H1 (cell line): Measurements from ENCODE around the gene GGT5. TPM values are rescaled to one million over a fixed set of nuclear protein-coding genes. Genes with fewer than 3 reads are reported as not detected.

ENCODE experiments used
- CHD7 ChIP-seq: fragments of 300-600 bp; sonication (generic); IDR thresholded peaks from 2 replicates; pipeline ENCODE4 v1.7.1; 2012; ENCODE audit warnings: low read length, moderate library complexity, mild to moderate bottlenecking, inconsistent platforms; ENCODE audit not compliant: insufficient replicate concordance
- EZH2 ChIP-seq: fragments of 200-600 bp; sonication (generic); IDR thresholded peaks from 2 replicates; pipeline ENCODE4 v1.7.1; 2012; ENCODE audit warnings: low read depth, mild to moderate bottlenecking, moderate library complexity, low read length, inconsistent platforms; ENCODE audit not compliant: severe bottlenecking
- POU5F1 ChIP-seq: IDR thresholded peaks from 2 replicates; pipeline ENCODE4 v1.6.1; 2011; ENCODE audit warnings: low read depth, mild to moderate bottlenecking, low read length, moderate library complexity
- RNF2 ChIP-seq: fragments of 200-900, 300-1000 bp; sonication (generic); IDR thresholded peaks from 2 replicates; pipeline ENCODE4 v1.7.1; 2016; ENCODE audit warnings: borderline replicate concordance, low read depth, mild to moderate bottlenecking, antibody characterized with exemption, low read length; ENCODE audit not compliant: poor library complexity, severe bottlenecking; ENCODE audit errors: missing control alignments
- SAP30 ChIP-seq: fragments of 300-600 bp; sonication (generic); IDR thresholded peaks from 2 replicates; pipeline ENCODE4 v1.7.1; 2012; ENCODE audit warnings: low read length, moderate library complexity, mild to moderate bottlenecking, inconsistent platforms; ENCODE audit not compliant: insufficient read depth, insufficient replicate concordance
- SUZ12 ChIP-seq: fragments of 200-600 bp; sonication (generic); IDR thresholded peaks from 2 replicates; pipeline ENCODE4 v1.6.1; 2012; ENCODE audit warnings: mild to moderate bottlenecking, inconsistent platforms, low read length, moderate library complexity, mixed read lengths
- TAF7 ChIP-seq: optimal IDR thresholded peaks from 2 replicates; pipeline ENCODE3; 2011; ENCODE audit warnings: low read depth, mild to moderate bottlenecking, inconsistent platforms, low read length, moderate library complexity, borderline replicate concordance
- polyA plus RNA-seq, 7 experiments: library from polyadenylated mRNA; depleted of rRNA in 3 of 7; stranded (reverse) in 5 of 7; unstranded in 2 of 7; fragments of >200 nt in 5 of 7; fragments of 200-250 nt in 2 of 7; gene quantifications; 1 replicate in 5 of 7; 2 replicates in 1 of 7; 4 replicates in 1 of 7; pipeline versions ENCODE4 v1.2.1 to v1.2.3, GENCODE V29; 2011 to 2013; ENCODE audit warnings: missing spikeins in 2 of 7, mixed read lengths in 2 of 7
- total RNA-seq: library from RNA; stranded (reverse); fragmentation: NEBNext Ultra II Directional; extraction: Animal tissue kit (Norgen Biotek cat#: 25700); gene quantifications from 2 replicates; pipeline ENCODE4 v1.2.1, GENCODE V29; 2021
- TF ChIP-seq, protein P1 (sequence below): IDR thresholded peaks from 2 replicates; pipeline ENCODE4 v1.6.1; 2012; ENCODE audit warnings: inconsistent platforms

The GGT5 gene
- total and polyA plus RNA-seq, 2 of the 8 experiments (the other 6 are each of a cell fraction or from before 2014, with no cell fraction given): 0.05 TPM; not detected in 1

DNA sequence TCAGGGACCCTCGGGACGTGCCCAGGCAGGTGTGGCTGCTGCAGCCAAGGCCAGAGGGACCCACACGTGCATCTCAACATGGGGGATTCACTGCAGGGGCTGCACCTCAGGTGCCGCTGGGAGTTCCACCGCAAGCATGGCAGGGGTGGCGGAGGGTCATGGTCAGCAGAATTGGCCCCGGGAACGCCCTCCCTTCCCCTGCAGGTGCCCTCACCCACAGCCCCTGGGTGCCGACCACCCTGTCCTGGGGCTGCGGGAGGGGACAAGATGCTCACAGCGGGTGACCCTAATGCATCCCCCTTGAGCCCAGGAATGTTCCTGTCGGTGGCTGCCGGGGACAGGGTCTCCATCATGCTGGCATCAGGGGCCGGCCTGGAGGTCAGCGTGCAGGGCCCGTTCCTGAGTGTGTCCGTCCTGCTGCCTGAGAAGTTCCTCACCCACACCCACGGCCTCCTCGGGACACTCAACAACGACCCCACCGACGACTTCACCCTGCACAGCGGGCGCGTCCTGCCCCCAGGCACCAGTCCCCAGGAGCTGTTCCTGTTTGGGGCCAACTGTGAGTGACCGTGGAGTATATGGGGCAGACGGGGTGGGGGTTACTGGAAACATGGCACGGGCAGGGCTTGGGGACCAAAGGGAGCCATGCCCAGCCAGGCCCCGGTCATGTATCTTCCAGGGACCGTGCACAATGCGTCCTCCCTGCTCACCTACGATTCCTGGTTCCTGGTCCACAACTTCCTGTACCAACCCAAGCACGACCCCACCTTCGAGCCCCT, 57.8 kb downstream of the GGT5 start (continued):
- TF ChIP-seq CHD7 (no peak), POU5F1 (no peak), EZH2 (no peak), RNF2 (no peak), TAF7 (no peak), SAP30 (no peak), SUZ12 (no peak)
- TF ChIP-seq, protein P1, sequence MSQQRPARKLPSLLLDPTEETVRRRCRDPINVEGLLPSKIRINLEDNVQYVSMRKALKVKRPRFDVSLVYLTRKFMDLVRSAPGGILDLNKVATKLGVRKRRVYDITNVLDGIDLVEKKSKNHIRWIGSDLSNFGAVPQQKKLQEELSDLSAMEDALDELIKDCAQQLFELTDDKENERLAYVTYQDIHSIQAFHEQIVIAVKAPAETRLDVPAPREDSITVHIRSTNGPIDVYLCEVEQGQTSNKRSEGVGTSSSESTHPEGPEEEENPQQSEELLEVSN: no peak
